ENCODE data around the gene PARD3.

The PARD3 gene

DNA sequence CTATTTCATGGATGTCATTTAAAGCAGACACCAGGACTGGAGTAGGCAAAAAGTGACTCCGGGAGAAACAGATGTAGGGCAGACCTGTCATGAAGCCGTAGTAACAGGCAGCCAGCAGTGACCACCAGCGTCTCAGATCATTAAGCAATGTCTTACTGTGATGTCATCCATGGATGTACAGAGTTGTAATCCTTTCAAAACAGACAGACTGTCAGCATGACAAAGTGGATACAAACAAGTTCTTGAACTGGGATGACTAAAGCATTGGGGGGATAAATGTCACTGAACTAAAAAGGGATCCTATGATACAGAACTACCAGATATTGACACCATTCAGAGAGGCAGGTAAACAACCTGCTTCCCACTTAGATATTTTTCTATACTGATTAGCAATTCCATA, 675.5 kb downstream of the PARD3 start:
- DNase-seq: no peak

DNA sequence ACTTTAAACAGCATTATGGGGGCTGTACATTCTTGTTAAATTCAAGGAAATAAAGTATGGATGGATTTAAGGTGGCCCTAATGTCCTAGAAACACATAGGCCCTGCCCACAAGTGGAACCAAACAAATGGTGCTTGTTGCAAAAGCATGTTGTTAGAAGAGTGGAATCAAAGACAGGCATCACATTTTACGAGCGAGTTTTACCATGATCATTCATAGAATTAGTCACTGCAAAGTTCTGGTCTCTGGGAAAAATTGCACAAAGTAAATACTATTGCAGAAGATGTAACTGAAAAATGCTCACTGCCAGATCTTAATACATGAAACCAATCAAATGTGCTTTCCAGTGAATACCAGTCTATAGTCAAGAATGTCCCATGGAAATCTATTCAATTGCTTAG, 677.1 kb downstream of the PARD3 start:
- DNase-seq: no peak

DNA sequence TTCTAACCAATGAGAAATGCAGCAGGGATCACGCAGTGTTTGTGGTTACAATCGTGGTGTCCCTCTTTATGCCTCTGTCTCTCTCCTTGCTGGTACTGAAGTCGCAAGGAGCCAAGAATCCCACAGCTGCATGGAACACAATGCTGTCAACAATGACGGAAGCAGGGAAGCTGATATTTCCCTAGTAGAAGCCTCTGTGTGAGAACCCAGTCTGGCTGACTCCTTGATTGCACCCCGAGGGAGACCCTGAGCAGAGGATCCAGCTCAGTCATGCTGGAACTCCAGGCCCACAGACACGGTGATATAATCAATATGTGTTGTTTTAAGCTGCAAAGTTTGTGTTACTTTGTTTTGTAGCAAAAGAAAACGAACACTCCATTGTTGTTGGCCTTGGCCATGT, 677.9 kb downstream of the PARD3 start:
- DNase-seq: no peak

DNA sequence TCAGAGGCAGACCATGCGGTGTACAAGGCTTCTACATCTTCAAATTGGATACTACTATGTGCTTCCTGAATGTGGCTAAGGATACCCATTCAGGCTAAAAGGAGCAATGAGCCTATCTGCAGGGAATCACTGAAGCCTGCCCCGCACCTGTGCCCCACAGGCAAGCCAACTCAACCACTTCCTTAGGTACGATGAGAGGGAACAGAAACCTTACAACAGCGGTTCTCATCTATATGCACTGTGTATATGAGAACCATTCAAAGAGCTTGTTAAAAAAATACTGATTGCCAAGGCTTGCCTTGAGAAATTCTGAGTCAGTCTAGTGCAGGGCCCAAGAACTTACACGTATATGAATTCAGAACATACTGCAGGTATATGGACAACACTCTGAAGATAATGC, 679.6 kb downstream of the PARD3 start:
- no peak for DNase-seq

DNA sequence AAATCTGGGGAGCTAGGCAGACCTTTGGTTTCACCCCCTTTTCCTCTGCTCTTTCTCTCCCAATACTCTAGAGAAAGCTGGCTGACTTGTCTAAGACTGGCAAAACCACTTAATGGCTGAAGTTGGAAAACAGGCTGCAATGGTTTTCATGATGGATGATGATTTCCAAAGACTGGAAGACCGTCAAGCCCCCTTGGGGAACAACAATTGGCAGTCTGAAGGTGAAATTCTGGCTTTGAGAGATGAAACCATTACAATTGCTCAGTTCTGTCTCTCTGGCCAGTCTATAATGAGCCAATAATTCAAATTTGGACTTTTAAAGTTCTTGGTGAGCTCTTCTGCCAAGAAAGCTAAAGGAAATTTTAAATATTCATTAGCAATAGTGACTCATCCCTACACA, 680.5 kb downstream of the PARD3 start:
- DNase-seq: no peak

DNA sequence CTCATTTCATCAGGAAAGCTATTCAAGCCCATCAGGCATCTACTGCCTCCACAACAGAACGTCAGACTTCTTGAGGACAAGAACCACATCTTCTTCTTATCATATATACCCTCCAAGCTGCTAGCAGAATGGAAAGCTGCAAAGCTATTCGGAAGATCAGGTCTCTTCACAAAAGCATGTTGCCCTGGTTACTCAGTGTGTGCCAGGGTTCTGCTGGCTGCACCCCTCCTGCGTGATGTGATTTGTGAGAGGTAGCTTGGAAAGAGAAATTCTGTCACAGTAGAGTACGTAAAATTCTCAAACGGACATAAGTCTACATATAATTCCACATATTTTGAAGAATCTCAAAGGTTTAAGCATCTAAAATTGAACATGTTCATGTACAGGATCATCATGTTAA, 681.7 kb downstream of the PARD3 start:
- no peak for DNase-seq

DNA sequence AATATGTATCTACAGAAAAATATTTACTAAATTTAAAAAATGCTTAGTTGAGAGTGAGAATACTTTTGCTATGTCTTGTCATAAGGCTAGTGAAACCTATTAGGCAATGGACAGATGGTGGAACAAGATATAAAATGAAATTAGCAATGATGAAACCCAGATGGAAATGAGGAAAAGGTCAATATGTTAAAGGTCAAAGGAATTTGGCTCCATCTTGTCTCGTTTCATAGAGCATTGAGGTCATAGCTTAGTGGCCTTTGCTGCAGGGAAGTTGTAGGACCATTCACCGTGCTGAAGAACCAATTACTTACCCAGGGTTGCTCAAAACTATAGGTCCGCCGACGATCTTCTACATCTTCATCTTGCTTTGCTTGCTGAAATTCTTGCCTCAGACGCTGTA, 683.9 kb downstream of the PARD3 start:
- no peak for DNase-seq

DNA sequence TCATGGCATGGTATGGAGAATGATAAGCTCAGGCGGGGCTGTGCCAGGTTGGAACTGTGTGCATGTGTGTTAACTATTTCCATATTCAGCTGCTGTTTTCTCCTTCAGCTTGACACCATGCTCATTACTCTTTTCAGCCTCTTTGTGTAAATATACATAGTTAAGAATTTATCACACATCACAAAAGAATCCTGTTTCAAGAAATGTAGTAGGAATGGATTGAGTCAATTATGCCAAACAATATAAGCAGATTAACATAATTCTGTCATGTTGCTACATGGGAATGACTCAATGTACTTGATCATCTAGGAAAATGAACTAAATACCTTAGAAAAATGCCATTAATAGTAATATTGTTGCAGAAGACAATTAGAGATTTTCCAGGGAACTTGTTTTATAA, 687.4 kb downstream of the PARD3 start:
- DNase-seq: no peak

DNA sequence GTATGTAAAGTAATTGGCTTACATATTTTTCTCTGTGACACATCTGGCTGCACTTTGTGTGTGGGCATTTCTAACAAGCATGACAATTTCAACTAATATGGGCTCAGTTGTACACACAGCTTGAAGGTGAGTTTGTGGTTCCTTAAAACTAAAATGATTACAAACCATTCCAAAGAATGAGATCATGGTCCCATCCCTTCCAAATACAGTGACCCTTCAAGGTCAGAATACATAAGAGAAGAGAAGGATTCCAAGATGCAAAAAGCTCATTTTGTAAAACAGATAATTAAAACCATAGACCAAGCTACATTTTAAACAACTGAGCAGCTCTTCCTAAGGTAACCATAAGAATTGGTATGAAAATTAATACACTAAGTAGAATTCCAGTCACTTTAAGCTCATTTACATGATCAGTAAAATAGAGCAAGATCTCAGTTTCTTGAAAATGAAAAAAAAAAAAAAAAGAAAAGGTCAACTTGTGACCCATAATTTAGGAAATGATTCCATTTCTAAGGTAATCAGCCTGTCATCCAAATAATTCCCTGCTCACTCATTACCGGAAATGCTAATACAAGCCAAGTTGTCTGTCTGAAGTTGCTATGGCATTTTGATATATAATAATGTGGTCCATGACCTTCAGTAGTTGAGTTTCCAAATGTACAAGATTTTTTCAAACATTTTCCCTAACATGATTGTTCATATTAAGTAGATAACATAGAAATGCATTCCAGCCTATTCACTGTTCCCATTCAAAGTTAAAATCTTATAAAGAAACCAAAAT, 688.5 kb downstream of the PARD3 start:
- DNase-seq: no peak

DNA sequence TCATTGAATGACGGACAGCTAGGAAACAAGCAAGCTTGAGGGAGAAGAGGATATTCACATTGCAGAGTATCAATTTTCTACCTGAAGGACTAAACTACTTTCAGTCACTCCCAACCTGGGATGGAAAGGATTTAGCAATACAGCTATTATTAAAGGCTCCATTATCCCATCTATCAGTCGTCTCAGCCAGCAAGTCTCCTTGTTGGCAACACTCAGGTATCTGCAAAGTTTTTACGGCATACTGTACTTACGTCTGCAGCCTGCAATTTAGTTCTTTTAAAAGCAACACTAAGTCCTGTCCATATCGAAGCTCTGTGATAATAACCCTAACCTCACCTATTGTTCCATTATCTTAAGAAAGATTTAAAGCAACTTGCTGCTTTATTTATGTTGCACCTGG, 689.4 kb downstream of the PARD3 start:
- DNase-seq: no peak

DNA sequence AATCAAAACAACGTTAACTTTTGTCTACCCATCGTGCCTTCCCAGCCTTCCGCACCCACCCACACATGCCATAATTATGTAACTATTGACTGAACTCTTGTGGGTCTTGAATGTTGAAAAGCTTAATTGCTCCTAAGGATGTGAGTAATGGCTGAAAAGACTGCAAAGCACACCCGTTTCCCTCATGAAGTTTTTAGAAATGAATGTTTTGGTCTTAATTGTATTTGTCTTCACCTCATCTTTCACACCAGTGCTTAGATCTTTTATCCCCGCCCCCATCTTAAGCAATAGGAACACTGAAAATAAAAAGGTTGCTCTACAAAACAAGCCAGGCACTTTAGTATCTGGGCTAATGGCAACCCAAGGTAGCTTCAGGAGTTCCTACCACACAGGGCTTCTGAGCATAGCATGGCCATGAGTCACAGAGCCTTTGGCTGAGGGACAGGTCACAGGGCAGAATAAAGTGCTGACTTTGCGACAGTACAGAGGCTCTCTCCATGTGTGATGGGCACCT, 690.5 kb downstream of the PARD3 start:
- peak; percentile 14 for DNase-seq

DNA sequence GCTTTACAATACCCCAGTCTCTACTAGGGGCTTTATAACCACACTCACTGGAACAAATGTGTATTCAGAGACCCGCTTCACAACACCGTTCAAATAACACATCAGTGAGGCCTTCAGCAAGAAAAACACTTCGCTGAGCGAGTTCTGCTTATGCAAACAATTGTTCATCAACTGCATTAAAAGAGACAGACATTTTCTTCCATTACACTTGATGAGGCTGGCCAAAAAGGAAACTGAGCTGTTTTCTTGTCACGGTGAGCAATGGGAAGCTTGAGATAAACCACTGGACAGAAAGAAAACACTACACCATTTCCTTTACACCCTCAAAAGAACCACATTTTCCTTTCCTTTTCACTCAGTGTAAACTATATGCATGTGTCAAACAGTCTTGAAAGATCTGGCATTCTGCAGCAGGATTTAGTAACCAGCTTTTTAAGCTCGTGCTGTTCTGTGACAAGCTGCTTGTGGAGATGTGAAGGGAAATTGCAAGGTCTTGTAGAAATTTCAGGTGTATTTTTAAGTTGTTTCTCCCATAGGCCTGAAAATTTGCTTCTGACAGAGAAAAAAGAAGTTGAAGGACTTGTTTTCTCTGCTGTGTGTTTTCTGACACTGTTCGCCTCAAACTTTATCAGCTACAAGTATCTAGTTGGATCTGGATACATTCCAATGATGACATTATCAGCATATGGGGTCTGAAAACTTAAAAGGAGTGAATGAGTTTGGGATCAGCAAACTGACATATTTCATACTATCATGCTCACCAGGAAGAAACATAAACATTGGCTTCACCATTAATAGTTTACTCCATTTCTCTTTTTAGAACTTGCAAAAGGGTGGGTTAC, 693.1 kb downstream of the PARD3 start:
- peak; percentile 71 for DNase-seq

DNA sequence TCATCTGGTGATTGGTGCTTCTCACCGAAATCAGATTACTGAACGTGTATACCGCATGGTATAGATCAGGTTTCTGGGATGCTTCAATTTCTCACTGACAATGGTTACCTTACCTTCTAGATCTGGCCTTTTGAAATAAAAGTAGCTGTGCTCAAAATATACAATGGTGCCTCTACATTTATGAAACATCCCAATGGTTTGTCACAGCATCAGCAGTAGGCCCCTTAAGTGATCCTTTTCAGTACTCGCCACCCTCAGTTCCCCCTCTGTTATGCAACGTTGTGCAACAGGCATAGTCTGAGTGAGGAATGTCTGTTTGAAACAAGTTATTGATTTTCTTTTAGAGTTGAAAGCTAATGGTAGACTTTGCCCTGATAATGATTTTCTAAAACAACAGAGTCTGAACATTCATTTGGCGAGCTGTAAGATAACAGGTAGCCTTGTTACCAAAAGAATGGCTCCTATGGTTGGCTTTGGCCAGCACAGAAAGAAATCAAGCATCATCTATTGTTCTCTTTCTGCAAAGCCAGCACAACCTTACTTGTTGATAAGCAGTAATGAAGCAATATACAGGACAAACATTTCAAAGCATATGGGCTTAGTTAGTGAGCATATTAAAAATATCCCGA, 693.9 kb downstream of the PARD3 start:
- no peak for DNase-seq

DNA sequence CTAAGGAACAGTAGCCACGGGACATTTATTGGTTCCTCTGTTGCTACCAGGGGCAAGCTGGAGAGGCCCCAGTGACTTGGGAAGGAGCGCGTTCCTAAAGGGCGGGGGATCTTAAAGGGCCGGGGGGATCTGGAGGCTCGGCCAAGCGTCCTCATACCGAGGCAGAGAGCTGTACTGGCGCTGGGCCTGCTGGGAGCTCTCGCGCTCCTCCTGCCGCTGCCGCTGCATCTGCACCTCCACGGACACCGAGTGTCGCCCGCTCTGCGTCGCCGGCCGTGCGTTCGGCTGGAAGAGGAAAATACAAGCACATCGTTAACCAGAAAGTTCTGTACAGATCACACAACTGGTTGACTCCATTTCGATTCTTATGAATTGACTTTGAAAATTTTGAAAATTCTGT, 695.6 kb downstream of the PARD3 start:
- no peak for DNase-seq

DNA sequence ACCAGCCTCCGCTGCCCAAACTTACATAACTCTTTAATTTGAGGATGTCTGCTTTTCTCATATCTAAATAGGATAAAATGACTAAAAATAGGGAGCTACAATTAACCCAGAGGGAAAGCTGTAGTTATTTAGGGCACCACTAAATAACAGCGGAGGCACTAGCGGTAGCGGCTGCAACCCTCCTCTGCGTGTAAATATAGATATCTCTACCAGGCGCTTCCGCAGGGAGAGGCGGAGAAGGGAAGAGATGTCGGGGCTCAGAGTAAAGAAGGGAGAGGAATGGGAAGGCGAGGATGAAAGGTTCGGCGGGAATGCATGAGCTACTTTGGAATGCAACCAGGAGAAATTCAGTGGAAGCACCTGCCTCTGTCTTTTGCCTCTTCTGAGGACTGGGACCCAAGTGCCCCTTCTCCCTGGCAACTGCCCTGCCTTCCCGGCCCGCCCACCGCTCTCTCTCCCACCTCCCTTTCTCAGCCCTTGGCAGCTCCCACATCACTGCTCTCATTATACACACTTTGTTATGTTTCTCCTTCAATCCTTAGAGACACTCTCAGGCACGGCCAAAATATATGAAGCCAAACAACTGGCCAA, 698.3 kb downstream of the PARD3 start:
- no peak for DNase-seq

DNA sequence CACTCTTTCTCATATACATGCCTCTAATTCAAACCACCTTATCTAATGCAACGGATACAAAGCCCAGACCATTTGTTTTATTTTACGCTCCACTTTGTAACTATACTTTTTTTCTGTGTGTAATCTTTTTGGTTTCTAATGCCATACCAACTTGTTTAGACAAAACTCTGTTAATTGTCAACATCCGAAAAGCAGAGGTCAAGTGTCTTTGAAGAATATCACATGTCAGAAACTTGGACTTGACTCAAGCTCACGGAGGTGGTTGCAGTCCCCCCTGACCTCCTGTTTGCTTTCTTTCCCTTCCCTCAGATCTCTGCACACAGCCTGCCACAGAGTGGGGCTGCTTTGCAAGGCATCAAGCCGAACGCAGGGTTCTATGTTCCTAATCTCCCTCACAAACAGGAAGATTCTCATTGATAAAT, 698.9 kb downstream of the PARD3 start:
- no peak for DNase-seq

DNA sequence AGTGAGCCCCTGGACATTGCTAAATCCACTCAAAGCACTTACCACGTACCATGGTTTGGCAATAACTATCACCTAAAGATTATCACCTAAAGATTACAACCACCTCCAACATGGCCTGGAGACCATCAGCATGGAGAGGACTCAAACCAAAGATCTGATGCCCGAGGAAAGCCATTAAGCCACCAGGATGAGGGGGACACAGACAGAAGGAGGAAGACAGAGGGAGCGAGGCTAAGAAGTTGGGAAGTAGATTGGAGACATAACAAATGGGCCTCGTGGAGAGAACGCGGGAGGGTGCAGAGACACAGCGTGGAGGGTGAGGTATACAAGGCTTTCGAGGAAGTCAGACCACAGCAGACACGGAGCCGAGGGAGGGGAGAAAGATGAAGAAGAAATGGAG, 700.2 kb downstream of the PARD3 start:
- no peak for DNase-seq

DNA sequence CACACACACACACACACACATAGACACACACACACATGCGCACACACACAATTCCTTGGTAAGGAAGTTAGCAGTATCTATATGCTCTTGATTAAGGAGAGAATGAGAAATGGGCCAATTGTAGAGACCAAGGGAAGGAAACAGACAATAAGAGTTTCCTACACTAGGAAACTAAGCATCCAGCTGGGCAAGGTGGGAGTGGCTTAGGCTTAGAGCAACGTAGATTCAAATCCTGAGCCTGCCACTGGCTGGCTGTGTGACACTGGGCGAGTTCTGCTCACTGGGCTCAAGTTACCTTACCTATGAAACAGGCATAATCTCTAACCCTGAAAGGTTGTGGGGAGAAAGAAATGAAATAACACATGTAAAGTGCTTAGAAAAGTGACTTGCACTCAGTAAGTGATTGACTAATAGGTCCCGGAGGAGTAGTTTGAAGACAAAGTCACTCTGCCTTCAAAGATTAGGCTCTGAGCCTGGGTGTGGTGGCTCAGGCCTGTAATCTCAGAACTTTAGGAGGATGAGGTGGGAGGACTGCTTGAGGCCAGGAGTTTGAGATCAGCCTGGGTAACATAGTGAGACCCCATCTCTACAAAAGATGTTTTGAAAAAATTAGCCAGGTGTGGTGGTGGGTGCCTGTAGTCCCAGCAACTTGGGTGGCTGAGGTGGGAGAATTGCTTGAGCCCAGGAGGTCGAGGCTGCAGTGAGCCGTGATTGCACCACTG, 701.4 kb downstream of the PARD3 start:
- DNase-seq: no peak

DNA sequence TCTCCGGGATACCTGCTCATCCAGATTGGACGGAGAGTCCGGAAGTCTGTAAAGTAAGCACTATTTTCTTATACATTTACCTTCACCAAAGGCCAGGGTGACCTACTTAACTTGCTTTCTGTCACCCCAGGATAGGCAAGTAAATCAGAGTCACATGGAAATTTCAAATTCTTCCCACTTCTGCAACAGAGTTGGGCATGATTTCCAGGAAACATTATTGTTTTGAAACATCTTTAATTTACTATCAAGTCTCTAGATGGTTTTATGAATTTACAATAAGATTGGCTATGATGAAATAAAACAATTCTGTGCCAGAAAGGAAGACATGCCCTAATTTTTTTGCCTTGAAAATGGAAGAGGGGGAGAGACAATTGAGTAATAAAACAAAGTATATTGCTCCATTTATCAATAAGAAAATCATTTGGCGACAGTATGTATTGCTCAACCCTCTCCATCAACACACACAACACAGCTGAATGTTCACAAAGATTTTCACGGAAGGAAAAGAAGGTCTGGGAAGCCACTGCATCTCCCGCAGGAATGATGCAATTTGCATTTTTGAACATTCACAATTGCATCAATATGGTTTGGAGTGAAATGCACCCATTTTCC, 702.8 kb downstream of the PARD3 start:
- DNase-seq: no peak

DNA sequence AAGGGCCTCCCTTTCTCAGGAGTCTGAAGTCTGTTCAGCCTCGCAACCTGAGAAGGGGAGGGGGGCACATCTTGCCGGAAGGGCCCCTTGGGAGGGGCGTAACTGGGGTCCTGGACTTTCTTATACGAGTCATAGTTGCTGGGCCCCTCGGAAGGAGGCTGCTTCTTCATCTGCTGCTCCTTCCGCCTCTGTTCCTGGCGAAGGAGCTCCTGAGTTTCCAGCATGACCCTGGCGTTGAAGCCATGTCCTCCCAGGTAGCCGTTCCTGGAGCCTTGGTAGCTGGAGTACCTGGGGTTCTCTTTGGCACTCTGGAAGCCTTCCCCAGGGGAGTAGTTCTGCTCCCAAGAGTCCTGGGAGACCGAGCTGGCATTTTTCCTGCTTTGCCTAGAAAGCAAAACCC, 703.9 kb downstream of the PARD3 start:
- no peak for DNase-seq

DNA sequence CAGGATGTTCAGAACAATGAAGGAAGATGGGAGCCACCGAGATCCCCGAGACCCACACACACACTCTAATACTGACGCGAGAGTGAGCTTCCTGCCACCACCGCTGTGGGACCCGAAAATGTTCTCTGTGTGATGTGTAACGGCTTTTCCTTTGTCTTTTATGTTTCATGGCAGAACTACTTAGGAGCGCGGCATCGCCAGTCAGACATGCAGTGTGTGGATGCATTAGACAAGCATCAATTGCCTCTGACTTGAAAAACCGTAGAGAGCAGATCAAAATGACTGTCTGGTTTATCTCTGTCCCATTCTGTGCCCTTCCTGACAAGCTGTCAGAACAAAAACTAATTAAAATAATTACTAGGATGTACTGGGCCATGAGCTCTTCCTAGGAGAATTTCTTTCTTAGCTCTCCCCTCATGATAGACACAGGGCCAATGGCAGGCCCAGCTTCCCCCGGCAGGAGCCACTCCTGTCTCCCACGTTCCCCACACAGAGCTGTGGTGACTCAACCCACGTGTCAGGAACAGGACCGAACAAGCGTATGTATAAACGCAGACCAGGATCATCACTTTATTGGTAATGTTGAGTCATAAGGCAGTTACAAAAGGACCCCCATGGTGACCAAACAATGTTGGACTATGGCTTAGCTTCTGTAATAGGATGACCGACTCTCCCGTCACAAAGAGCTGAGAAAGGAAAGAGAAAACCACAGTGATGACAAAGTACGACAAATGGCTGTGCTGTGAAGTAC, 705.0 kb downstream of the PARD3 start:
- no peak for DNase-seq

All from activated CD4-positive, alpha-beta T cell treated with anti-CD3 and anti-CD28 coated beads, Interleukin-2, Interleukin-6, amounts not matched to agents 100 ng/mL and 50 ng/mL, durations not matched to agents 16 hours and 8 hours (primary cell).